ENCODE results near the gene OGDH.
"Not testable (repeated sequence)": the region's sequence is repeated elsewhere in the genome, so short reads cannot be mapped to it uniquely, and the experiment has no call there.

GRCh38 chr7:44726250-44726649, 119.8 kb downstream of the OGDH start:
- TF ChIP-seq CTCF, POLR2A (IDR thresholded peaks at IDR 0.05): not testable (repeated sequence)
